ENCODE data around the gene UMPS. TPM values are rescaled to one million over a fixed set of nuclear protein-coding genes. Genes with fewer than 3 reads are reported as not detected.

The UMPS gene
- total and polyA plus RNA-seq, 9 of the 15 experiments (the other 6 are each of a cell fraction or from before 2014, with no cell fraction given), result 28.9 to 91.0 (median 45.9) TPM

- peak; percentile 82 for TF ChIP-seq ARID4B (CRISPR knock-in tag; IDR thresholded peaks at IDR 0.05)
- TF ChIP-seq E2F6 (IDR thresholded peaks at IDR 0.05; ENCODE audit: borderline replicate concordance in 1 of 2, extremely low read depth in 1 of 2, insufficient read depth in 1 of 2, insufficient read length in 1 of 2, low read depth in 1 of 2, low read length in 1 of 2, poor library complexity in 1 of 2, severe bottlenecking in 1 of 2), result peak; percentile 69 to 79
- TF ChIP-seq, protein P1, sequence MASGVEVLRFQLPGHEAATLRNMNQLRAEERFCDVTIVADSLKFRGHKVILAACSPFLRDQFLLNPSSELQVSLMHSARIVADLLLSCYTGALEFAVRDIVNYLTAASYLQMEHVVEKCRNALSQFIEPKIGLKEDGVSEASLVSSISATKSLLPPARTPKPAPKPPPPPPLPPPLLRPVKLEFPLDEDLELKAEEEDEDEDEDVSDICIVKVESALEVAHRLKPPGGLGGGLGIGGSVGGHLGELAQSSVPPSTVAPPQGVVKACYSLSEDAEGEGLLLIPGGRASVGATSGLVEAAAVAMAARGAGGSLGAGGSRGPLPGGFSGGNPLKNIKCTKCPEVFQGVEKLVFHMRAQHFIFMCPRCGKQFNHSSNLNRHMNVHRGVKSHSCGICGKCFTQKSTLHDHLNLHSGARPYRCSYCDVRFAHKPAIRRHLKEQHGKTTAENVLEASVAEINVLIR (CRISPR knock-in tag; IDR thresholded peaks at IDR 0.05), result peak; percentile 91
- peak; percentile 52; the same call in 1 of the 2 replicates for TF ChIP-seq ZNF311 (CRISPR knock-in tag; IDR thresholded peaks at IDR 0.05)
- TF ChIP-seq ZKSCAN1 (IDR thresholded peaks at IDR 0.05; ENCODE audit: low read depth, low read length), result no peak
- peak; percentile 56 to 87; a peak in 1 of 4 replicates for TF ChIP-seq TEAD1 (CRISPR knock-in tag; IDR thresholded peaks at IDR 0.05)
- TF ChIP-seq NR1H2 (CRISPR knock-in tag; IDR thresholded peaks at IDR 0.05), result no peak
- TF ChIP-seq, protein P2, sequence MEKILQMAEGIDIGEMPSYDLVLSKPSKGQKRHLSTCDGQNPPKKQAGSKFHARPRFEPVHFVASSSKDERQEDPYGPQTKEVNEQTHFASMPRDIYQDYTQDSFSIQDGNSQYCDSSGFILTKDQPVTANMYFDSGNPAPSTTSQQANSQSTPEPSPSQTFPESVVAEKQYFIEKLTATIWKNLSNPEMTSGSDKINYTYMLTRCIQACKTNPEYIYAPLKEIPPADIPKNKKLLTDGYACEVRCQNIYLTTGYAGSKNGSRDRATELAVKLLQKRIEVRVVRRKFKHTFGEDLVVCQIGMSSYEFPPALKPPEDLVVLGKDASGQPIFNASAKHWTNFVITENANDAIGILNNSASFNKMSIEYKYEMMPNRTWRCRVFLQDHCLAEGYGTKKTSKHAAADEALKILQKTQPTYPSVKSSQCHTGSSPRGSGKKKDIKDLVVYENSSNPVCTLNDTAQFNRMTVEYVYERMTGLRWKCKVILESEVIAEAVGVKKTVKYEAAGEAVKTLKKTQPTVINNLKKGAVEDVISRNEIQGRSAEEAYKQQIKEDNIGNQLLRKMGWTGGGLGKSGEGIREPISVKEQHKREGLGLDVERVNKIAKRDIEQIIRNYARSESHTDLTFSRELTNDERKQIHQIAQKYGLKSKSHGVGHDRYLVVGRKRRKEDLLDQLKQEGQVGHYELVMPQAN (IDR thresholded peaks at IDR 0.05; ENCODE audit: borderline replicate concordance), result peak; percentile 85
- peak; percentile 96 for TF ChIP-seq EP400 (IDR thresholded peaks at IDR 0.05)
- TF ChIP-seq BRD9 (IDR thresholded peaks at IDR 0.05; ENCODE audit: low read depth, partially characterized antibody), result peak; percentile 47
- TF ChIP-seq, protein P3, sequence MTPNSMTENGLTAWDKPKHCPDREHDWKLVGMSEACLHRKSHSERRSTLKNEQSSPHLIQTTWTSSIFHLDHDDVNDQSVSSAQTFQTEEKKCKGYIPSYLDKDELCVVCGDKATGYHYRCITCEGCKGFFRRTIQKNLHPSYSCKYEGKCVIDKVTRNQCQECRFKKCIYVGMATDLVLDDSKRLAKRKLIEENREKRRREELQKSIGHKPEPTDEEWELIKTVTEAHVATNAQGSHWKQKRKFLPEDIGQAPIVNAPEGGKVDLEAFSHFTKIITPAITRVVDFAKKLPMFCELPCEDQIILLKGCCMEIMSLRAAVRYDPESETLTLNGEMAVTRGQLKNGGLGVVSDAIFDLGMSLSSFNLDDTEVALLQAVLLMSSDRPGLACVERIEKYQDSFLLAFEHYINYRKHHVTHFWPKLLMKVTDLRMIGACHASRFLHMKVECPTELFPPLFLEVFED (CRISPR knock-in tag; conservative IDR thresholded peaks at IDR 0.05), result no peak
- peak; percentile 87; the same call in 1 of the 2 replicates for TF ChIP-seq EHMT2 (IDR thresholded peaks at IDR 0.05)
- TF ChIP-seq, protein P4, sequence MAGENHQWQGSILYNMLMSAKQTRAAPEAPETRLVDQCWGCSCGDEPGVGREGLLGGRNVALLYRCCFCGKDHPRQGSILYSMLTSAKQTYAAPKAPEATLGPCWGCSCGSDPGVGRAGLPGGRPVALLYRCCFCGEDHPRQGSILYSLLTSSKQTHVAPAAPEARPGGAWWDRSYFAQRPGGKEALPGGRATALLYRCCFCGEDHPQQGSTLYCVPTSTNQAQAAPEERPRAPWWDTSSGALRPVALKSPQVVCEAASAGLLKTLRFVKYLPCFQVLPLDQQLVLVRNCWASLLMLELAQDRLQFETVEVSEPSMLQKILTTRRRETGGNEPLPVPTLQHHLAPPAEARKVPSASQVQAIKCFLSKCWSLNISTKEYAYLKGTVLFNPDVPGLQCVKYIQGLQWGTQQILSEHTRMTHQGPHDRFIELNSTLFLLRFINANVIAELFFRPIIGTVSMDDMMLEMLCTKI (IDR thresholded peaks at IDR 0.05; ENCODE audit: partially characterized antibody), result no peak
- peak; percentile 76 for TF ChIP-seq ZNF143 (CRISPR knock-in tag; IDR thresholded peaks at IDR 0.05)
Observed at GRCh38 chr3:124730129-124730940, at the start of gene UMPS (continued).
